Measurements from ENCODE around the gene RBM47.
"Not testable (repeated sequence)": the region's sequence is repeated elsewhere in the genome, so short reads cannot be mapped to it uniquely, and the experiment has no call there.

RBM47 gene

GRCh38 chr4:40481977-40482376, 147.7 kb downstream of the RBM47 start:
- DNase-seq = no peak

DNA sequence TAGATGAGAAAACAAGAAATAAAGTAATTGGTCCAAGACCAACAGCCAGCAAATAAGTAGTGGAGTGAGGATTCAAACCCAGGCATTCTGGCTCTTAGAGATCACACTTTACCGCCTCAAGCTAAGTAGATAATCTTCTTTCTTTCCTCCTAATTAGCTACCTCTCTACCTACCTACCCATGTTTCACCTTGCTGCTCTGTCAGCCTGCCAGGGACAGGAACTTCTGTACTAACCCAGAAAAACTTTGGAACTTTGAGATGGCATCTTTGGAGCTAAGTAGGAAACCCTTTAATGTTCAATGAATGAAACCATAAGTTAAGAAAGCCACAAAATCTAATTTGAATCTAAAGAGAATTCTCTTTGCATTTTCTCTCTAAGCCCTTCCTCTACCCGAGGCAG, 149.4 kb downstream of the RBM47 start:
- no peak for DNase-seq

- DNase-seq = no peak
Observed at GRCh38 chr4:40479378-40479777, 150.3 kb downstream of the RBM47 start.

- no peak for DNase-seq
Observed at GRCh38 chr4:40475609-40476008, 154.1 kb downstream of the RBM47 start.

DNA sequence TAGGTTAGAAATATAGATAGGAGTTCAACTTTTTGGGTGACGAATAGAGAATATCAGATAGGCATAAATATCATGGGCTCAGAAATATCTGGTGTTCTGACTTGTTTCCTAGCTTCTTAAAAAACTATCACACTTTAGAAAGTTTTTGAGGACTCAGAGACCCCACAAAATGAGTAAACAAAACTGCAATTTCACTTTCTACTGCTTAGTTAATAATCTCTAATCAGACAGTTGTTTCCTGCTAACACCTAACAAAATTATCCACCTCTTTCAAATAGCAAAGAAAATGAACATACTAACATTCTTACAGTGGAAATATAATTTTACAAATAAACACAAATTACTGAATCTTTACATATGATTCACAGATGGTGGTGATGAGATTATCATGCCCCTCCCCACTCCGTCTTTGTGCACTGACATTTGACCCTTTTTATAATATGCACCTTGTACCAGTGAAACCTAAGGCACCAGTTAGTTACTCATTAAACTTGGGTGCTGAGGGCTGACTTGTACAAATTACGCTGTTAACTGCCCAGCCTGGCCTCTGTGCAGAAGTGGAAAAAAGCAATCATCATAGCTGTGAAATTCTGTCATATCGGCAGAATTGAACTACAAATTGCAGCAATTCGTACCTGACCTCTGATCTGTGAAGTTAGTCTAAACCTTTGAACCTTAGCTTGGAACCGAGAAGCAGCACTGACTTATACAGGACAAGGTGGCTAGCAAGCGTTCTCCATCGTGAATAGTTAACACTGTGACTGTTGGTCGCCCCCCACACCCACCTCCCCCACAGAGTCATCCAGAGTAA, 155.9 kb downstream of the RBM47 start:
- DNase-seq = no peak

GRCh38 chr4:40471923-40472322, 157.7 kb downstream of the RBM47 start:
- DNase-seq = no peak

- DNase-seq = no peak
Observed at GRCh38 chr4:40466789-40467188, 162.9 kb downstream of the RBM47 start.

DNA sequence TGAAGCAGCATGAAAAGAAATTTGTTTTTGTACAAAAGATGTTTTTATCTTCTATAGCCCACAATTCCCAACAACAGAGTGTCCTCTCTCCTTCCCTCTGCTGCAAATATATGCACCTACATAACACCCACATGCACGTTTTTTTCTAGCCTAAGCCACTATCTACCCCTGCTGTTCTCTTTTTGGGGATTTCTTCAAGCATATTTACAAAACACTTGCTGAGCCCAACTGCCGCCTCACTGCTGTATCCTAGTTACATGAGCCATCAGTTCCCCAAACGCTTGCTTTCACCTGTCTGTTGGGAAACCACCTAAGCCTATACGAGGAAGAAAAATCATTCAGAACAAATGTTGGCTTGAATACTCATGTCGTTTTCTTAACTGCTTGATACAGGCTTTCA, 167.3 kb downstream of the RBM47 start:
- DNase-seq = no peak

- DNase-seq = no peak
Observed at GRCh38 chr4:40461879-40462278, 167.8 kb downstream of the RBM47 start.

DNA sequence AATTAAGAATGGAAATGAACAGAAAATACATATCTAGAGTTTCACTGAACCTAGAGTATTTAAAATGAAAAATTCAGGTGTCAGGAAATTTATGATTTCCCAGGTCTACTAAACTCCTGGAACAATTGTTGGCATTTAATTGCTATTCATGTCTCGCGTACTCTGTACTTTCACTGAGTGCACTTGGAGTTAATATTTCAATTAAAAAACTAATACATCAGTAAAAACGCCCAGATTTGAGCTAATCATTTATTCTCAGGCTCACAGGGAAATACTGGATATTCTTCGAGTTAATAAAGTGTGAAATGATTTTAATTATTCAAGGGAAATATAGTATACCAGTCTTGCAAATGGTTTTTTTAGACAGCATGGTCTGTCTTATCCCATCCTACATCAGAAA, 168.6 kb downstream of the RBM47 start:
- DNase-seq = no peak

GRCh38 chr4:40458683-40459082, 171.0 kb downstream of the RBM47 start:
- DNase-seq = no peak

DNA sequence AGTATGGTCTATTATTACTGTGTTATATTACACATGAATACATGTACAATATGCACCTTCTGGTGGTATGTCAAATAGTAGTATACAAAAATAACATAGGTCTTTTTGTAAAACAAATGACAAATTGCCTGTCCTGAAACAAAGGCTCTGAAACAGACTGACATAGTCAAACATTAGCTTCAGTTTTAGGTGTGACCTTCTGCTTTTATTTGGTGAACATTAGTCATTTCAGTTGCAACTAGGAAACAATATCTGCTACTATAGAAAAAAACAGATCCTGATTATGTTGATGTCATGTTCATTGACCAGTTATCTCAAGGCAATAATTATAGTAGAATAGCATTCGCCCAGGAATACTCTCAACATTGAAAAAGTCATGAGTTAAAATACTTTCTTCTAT, 171.6 kb downstream of the RBM47 start:
- no peak for DNase-seq

DNA sequence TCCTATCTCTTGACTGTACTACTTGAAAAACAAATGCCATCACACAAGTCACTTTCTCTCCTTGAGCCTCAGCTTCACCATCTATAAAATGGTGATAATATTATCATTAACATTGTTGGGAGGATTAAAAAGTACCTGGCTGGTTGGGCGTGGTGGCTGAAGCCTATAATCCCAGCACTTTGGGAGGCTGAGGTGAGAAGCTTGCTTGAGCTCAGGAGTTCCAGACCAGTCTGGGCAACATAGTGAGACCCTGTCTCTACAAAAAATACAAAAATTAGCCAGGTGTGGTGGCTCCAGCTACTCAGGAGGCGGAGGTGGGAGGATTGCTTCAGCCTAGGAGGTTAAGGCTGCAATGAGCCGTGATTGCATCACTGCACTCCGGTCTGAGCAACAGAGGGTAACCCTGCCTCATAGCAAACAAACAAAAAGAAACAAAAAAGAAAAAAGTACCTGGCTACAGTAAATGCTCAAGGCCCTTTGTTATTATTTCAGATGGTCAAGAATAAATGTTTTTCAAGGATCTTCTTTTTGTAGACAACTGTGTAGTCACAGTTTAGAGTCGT, 174.2 kb downstream of the RBM47 start:
- no peak for DNase-seq

- no peak for DNase-seq
Observed at GRCh38 chr4:40454816-40455215, 174.8 kb downstream of the RBM47 start.

DNA sequence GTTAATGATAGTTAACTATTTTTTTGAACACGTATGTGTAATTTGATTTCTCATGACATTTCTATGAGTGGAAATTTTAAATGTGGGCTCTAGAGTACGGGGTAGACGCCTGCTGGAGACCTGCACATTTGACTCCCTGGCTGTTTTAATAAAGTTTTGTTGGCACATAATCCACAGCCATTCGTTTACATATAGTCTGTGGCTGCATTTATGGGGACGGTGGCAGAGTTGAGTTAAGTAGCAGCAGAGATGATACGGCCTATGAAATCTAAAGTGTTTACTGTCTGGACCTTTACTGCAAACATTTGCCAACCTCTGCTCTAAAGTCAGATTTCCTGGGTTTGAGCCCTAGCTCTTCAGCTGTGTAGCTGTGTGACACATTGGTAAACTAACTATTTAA, 175.8 kb downstream of the RBM47 start:
- no peak for DNase-seq

- no peak for DNase-seq
Observed at GRCh38 chr4:40448875-40449274, 180.8 kb downstream of the RBM47 start.

GRCh38 chr4:40446839-40447238, 182.8 kb downstream of the RBM47 start:
- no peak for DNase-seq

DNA sequence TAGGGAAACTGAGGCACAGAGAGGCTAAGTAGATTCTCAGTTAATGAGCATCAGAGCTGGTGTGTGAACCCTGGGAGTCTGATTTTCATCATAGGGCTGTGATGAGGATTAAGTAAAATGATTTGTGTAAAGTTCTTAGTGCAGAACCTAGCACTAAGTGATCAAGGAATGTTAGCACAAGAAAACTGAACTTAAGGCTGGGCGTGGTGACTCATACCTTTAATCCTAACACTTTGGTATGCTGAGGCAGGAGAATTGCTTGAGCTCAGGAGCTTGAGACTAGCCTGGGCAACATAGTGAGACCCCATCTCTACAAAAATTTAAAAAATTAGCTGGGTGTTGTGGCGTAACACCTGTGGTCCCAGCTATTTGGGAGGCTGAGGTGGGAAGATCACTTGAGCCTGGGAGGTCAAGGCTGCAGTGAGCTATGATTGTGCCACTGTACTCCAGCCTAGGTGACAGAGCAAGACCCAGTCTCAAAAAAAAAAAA, 183.4 kb downstream of the RBM47 start:
- DNase-seq = not testable (repeated sequence)

- no peak for DNase-seq
Observed at GRCh38 chr4:40445671-40446070, 184.0 kb downstream of the RBM47 start.

- DNase-seq = no peak
Observed at GRCh38 chr4:40441430-40441829, 188.2 kb downstream of the RBM47 start.

DNA sequence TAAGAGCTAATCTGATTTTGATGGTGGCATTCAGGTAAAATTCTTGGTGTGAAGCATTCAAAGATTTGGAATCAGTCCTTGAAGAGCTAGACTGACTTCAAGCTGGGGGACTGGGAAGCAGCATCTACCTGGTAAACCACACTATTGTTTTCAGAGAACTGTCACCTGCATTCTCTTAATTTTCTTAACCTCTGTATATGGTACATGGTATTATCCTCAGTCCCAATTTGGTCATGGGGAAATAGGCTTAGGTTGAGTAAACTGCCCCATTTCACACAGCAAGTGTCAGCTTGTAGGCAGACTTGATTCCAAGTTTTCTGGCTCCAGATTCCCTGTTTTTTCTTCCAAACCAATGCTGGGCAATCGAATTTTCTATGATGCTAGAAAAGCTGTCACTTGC, 190.1 kb downstream of the RBM47 start:
- no peak for DNase-seq

GRCh38 chr4:40438384-40439026, 191.2 kb downstream of the RBM47 start:
- no peak for DNase-seq

DNA sequence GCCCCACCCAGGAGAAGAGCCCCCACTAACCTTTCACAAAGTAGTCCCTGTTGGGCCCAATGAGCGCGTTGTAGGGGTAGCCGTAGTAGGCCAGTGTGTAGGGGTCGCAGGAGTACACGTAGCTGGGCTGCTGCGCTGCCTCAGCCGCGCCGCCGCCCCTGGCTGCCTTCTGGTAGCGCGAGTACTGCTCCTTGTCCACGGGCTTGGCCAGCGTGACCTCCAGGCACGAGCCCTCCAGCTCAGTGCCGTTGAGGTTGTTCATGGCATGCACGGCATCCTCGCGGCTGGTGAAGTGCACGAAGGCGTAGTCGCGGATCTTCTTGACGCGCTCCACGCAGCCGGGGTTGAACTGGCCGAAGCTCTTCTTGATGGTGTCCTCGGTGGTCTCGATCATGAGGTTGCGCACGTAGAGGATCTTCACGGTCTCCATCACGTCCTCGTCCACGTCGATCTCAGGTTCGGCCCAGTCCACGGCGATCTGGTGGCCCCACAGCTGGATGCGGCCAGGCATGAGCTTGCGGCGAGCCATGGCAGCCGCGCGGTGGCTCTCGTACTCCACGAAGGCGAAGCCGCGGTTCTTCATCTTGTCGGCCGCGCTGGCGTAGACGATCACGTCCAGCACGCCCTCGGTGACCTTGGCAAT, 191.8 kb downstream of the RBM47 start:
- no peak for DNase-seq

DNA sequence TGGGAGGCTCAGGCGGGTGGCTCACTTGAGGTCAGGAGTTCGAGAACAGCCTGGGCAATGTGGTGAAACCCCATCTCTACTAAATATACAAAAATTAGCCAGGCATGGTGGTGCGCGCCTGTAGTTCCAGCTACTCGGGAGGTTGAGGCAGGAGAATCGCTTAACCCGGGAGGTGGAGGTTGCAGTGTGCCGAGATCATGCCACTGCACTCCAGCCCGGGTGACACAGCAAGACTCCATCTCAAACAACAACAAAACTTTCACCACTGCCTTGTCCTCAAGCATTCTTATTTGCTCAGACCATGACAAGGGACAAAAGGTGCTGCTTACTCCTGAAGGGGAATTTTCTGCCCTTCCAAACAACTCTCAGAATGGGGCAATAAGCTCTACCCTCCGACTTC, 194.4 kb downstream of the RBM47 start:
- DNase-seq = not testable (repeated sequence)
